HepG2 (cell line): ENCODE results near the gene FOXA1. TPM values are rescaled to one million over a fixed set of nuclear protein-coding genes. Genes with fewer than 3 reads are reported as not detected.
A peak's percentile ranks its signal among the peaks of the same experiment; 100 is the strongest.

Experiments
- GFI1 ChIP-seq: sonication (generic); formaldehyde crosslinking; IDR thresholded peaks from 2 replicates; pipeline ENCODE4 v1.5.0; 2020; ENCODE audit warnings: missing genetic modification reagents, mild to moderate bottlenecking, borderline replicate concordance
- NFIB ChIP-seq: sonication (generic); formaldehyde crosslinking; IDR thresholded peaks from 2 replicates; pipeline ENCODE4 v1.9.0; 2021; ENCODE audit warnings: missing genetic modification reagents, mild to moderate bottlenecking, borderline replicate concordance
- NFYB ChIP-seq: sonication (generic); formaldehyde crosslinking; IDR thresholded peaks from 2 replicates; pipeline ENCODE4 v1.4.0; 2020; ENCODE audit warnings: missing genetic modification reagents
- POLR2AphosphoS5 ChIP-seq: IDR thresholded peaks from 2 replicates; pipeline ENCODE4 v1.6.1; 2012; ENCODE audit warnings: low read depth, low read length
- RXRA ChIP-seq: sonication (generic); formaldehyde crosslinking; IDR thresholded peaks from 2 replicates; pipeline ENCODE4 v1.5.1; 2020; ENCODE audit warnings: missing genetic modification reagents
- SALL1 ChIP-seq: sonication (generic); formaldehyde crosslinking; IDR thresholded peaks from 2 replicates; pipeline ENCODE4 v1.8.0; 2022; ENCODE audit warnings: mild to moderate bottlenecking, missing genetic modification reagents
- SNAI1 ChIP-seq: sonication (generic); formaldehyde crosslinking; IDR thresholded peaks from 2 replicates; pipeline ENCODE4 v1.5.0; 2020; ENCODE audit warnings: mild to moderate bottlenecking, missing genetic modification reagents, borderline replicate concordance
- ZNF17 ChIP-seq: sonication (generic); formaldehyde crosslinking; IDR thresholded peaks from 2 replicates; pipeline ENCODE4 v1.5.0; 2020; ENCODE audit warnings: mild to moderate bottlenecking, missing genetic modification reagents
- ZNF264 ChIP-seq: sonication (generic); formaldehyde crosslinking; IDR thresholded peaks from 2 replicates; pipeline ENCODE4 v1.4.0; 2020; ENCODE audit warnings: missing genetic modification reagents
- ZNF775 ChIP-seq: sonication (generic); formaldehyde crosslinking; IDR thresholded peaks from 2 replicates; pipeline ENCODE4 v1.4.0; 2020; ENCODE audit warnings: missing genetic modification reagents, mild to moderate bottlenecking, moderate library complexity, borderline replicate concordance
- ZNF792 ChIP-seq: IDR thresholded peaks from 2 replicates; pipeline ENCODE4 v1.6.1; 2016
- polyA plus RNA-seq, 8 experiments: library from polyadenylated mRNA; depleted of rRNA in 3 of 8; stranded (reverse) in 7 of 8; unstranded in 1 of 8; fragments of >200 nt; fragmentation: Illumina TruSeq in 4 of 8; extraction: Trizol in 4 of 8; gene quantifications; 2 replicates each; pipeline versions ENCODE4 v1.2.1 to v1.2.3, GENCODE V29; 2011 to 2016; ENCODE audit warnings: low read depth in 4 of 8, missing spikeins in 1 of 8, mixed read lengths in 1 of 8; ENCODE audit not compliant: insufficient read depth in 1 of 8
- total RNA-seq, 5 experiments: library from RNA; depleted of rRNA; stranded (reverse); fragments of >200 nt; fragmentation: Illumina TruSeq; extraction: Trizol; gene quantifications; 2 replicates each; pipeline ENCODE4 v1.2.3, GENCODE V29; 2016; ENCODE audit warnings: low read depth in 1 of 5
- TF ChIP-seq, protein P1 (sequence below): sonication (generic); formaldehyde crosslinking; IDR thresholded peaks from 2 replicates; pipeline ENCODE4 v1.4.0; 2020; ENCODE audit warnings: missing genetic modification reagents
- TF ChIP-seq, protein P2 (sequence below): fragments of 450-650 bp; IDR thresholded peaks from 2 replicates; pipeline ENCODE4 v1.6.1; 2016
- TF ChIP-seq, protein P3 (sequence below): sonication (generic); formaldehyde crosslinking; IDR thresholded peaks from 2 replicates; pipeline ENCODE4 v1.4.0; 2020; ENCODE audit warnings: missing genetic modification reagents, borderline replicate concordance
- TF ChIP-seq, protein P4 (sequence below): IDR thresholded peaks from 2 replicates; pipeline ENCODE4 v1.6.1; 2016
- TF ChIP-seq, protein P5 (sequence below): sonication (generic); formaldehyde crosslinking; IDR thresholded peaks from 2 replicates; pipeline ENCODE4 v1.5.0; 2020; ENCODE audit warnings: mild to moderate bottlenecking, missing genetic modification reagents
- TF ChIP-seq, protein P6 (sequence below): sonication (generic); formaldehyde crosslinking; IDR thresholded peaks from 2 replicates; pipeline ENCODE4 v1.4.0; 2020; ENCODE audit warnings: missing genetic modification reagents, low read depth, mild to moderate bottlenecking, borderline replicate concordance

The FOXA1 gene
- total and polyA plus RNA-seq, 2 of the 13 experiments (the other 11 are each of a cell fraction or from before 2014, with no cell fraction given) = 43.4 to 58.6 TPM

DNA sequence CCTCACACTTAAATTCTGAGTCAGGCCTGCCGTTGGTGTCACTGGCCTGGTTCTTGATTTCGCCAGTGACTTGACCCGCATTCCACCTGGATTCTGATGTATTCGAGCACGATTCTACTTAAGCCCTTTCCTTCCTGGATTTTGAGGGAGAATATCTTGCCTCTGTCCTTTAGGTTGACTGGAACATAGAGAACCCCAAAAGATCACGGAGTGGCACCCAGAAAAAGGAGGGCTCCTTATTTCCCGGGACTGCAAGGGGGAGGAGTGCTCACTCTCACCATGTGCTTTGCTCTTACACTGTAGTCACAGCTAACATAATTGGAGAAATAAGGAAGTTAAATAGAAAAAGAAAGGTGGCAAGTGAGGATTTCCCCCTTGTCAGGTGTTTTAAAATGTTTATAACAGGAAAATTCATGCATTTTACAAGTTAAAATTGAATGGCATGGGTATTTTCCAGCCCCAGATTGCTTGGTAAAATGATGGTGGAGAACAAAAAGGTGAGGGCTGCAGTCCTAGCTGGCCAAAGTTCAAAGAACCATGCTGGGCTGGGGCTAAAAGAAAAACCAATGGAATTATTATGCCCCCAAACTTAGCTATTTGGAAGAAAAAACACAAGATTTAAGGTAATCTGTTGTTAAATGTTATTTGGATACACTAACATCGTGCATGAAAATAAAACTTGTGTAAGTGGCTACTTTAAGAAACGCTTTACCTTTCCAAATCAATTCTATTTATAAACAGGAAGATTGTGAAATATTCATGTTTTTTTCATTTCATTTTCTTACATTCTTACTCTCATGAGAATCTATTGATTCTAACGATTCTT lies 8.9 kb downstream of the FOXA1 start (continued):
- TF ChIP-seq ZNF264 (CRISPR knock-in tag) (peak; percentile 84), ZNF792 (CRISPR knock-in tag) (no peak), NFYB (CRISPR knock-in tag) (no peak), NFIB (CRISPR knock-in tag) (no peak), RXRA (CRISPR knock-in tag) (no peak), ZNF17 (CRISPR knock-in tag) (no peak), GFI1 (CRISPR knock-in tag) (no peak), SNAI1 (CRISPR knock-in tag) (0 out of 2 replicates have a peak, but pooled peaks have one; percentile 36), SALL1 (CRISPR knock-in tag) (no peak; the same call in 1 of the 2 replicates), POLR2AphosphoS5 (no peak; the same call in 1 of the 2 replicates), ZNF775 (CRISPR knock-in tag) (no peak)
- TF ChIP-seq, protein P1, sequence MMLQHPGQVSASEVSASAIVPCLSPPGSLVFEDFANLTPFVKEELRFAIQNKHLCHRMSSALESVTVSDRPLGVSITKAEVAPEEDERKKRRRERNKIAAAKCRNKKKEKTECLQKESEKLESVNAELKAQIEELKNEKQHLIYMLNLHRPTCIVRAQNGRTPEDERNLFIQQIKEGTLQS (CRISPR knock-in tag) = no peak
- TF ChIP-seq, protein P2, sequence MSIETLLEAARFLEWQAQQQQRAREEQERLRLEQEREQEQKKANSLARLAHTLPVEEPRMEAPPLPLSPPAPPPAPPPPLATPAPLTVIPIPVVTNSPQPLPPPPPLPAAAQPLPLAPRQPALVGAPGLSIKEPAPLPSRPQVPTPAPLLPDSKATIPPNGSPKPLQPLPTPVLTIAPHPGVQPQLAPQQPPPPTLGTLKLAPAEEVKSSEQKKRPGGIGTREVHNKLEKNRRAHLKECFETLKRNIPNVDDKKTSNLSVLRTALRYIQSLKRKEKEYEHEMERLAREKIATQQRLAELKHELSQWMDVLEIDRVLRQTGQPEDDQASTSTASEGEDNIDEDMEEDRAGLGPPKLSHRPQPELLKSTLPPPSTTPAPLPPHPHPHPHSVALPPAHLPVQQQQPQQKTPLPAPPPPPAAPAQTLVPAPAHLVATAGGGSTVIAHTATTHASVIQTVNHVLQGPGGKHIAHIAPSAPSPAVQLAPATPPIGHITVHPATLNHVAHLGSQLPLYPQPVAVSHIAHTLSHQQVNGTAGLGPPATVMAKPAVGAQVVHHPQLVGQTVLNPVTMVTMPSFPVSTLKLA = no peak
- TF ChIP-seq, protein P3, sequence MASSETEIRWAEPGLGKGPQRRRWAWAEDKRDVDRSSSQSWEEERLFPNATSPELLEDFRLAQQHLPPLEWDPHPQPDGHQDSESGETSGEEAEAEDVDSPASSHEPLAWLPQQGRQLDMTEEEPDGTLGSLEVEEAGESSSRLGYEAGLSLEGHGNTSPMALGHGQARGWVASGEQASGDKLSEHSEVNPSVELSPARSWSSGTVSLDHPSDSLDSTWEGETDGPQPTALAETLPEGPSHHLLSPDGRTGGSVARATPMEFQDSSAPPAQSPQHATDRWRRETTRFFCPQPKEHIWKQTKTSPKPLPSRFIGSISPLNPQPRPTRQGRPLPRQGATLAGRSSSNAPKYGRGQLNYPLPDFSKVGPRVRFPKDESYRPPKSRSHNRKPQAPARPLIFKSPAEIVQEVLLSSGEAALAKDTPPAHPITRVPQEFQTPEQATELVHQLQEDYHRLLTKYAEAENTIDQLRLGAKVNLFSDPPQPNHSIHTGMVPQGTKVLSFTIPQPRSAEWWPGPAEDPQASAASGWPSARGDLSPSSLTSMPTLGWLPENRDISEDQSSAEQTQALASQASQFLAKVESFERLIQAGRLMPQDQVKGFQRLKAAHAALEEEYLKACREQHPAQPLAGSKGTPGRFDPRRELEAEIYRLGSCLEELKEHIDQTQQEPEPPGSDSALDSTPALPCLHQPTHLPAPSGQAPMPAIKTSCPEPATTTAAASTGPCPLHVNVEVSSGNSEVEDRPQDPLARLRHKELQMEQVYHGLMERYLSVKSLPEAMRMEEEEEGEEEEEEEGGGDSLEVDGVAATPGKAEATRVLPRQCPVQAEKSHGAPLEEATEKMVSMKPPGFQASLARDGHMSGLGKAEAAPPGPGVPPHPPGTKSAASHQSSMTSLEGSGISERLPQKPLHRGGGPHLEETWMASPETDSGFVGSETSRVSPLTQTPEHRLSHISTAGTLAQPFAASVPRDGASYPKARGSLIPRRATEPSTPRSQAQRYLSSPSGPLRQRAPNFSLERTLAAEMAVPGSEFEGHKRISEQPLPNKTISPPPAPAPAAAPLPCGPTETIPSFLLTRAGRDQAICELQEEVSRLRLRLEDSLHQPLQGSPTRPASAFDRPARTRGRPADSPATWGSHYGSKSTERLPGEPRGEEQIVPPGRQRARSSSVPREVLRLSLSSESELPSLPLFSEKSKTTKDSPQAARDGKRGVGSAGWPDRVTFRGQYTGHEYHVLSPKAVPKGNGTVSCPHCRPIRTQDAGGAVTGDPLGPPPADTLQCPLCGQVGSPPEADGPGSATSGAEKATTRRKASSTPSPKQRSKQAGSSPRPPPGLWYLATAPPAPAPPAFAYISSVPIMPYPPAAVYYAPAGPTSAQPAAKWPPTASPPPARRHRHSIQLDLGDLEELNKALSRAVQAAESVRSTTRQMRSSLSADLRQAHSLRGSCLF (CRISPR knock-in tag) = no peak
- TF ChIP-seq, protein P4, sequence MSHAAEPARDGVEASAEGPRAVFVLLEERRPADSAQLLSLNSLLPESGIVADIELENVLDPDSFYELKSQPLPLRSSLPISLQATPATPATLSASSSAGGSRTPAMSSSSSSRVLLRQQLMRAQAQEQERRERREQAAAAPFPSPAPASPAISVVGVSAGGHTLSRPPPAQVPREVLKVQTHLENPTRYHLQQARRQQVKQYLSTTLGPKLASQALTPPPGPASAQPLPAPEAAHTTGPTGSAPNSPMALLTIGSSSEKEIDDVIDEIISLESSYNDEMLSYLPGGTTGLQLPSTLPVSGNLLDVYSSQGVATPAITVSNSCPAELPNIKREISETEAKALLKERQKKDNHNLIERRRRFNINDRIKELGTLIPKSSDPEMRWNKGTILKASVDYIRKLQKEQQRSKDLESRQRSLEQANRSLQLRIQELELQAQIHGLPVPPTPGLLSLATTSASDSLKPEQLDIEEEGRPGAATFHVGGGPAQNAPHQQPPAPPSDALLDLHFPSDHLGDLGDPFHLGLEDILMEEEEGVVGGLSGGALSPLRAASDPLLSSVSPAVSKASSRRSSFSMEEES = no peak
- TF ChIP-seq, protein P5, sequence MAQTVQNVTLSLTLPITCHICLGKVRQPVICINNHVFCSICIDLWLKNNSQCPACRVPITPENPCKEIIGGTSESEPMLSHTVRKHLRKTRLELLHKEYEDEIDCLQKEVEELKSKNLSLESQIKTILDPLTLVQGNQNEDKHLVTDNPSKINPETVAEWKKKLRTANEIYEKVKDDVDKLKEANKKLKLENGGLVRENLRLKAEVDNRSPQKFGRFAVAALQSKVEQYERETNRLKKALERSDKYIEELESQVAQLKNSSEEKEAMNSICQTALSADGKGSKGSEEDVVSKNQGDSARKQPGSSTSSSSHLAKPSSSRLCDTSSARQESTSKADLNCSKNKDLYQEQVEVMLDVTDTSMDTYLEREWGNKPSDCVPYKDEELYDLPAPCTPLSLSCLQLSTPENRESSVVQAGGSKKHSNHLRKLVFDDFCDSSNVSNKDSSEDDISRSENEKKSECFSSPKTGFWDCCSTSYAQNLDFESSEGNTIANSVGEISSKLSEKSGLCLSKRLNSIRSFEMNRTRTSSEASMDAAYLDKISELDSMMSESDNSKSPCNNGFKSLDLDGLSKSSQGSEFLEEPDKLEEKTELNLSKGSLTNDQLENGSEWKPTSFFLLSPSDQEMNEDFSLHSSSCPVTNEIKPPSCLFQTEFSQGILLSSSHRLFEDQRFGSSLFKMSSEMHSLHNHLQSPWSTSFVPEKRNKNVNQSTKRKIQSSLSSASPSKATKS (CRISPR knock-in tag) = no peak
- TF ChIP-seq, protein P6, sequence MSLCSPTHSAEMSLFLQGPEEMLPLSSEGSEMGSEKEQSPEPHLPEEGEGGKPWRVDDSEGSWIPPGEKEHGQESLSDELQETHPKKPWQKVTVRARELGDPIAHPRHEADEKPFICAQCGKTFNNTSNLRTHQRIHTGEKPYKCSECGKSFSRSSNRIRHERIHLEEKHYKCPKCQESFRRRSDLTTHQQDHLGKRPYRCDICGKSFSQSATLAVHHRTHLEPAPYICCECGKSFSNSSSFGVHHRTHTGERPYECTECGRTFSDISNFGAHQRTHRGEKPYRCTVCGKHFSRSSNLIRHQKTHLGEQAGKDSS (CRISPR knock-in tag) = no peak
